Endodermal cell (in vitro differentiated cells): ENCODE measurements around the gene RAB4A. TPM values are rescaled to one million over a fixed set of nuclear protein-coding genes. Genes with fewer than 3 reads are reported as not detected.

Source experiments
- DNase-seq: peaks from one replicate; pipeline ENCODE4 v3.0.0-alpha.2; 2017
- H3K27ac ChIP-seq: 2 replicates; pipeline ENCODE4 v1.5.1; 2013; ENCODE audit warnings: mild to moderate bottlenecking, low read depth, low read length, moderate library complexity
- H3K27me3 ChIP-seq: 2 replicates; pipeline ENCODE4 v1.6.1; 2013; ENCODE audit warnings: mild to moderate bottlenecking, low read length, moderate library complexity; ENCODE audit not compliant: insufficient read depth, control insufficient read depth, poor library complexity, severe bottlenecking
- H3K36me3 ChIP-seq: 2 replicates; pipeline ENCODE4 v1.7.0; 2013; ENCODE audit warnings: mild to moderate bottlenecking, low read length, moderate library complexity; ENCODE audit not compliant: control insufficient read depth, insufficient read depth
- H3K4me1 ChIP-seq: one replicate; pipeline ENCODE4 v1.7.0; 2013; ENCODE audit warnings: low read length; ENCODE audit not compliant: control insufficient read depth, insufficient read depth
- H3K4me3 ChIP-seq: 2 replicates; pipeline ENCODE4 v1.5.1; 2013; ENCODE audit warnings: mild to moderate bottlenecking, low read length, moderate library complexity
- H3K9ac ChIP-seq: 2 replicates; pipeline ENCODE4 v1.6.1; 2013; ENCODE audit warnings: mild to moderate bottlenecking, low read length, moderate library complexity; ENCODE audit not compliant: poor library complexity, severe bottlenecking; ENCODE audit errors: extremely low read depth
- H3K9me3 ChIP-seq: 2 replicates; pipeline ENCODE4 v1.6.1; 2013; ENCODE audit warnings: mild to moderate bottlenecking, low read length, moderate library complexity; ENCODE audit not compliant: control insufficient read depth
- H3K27ac Mint-ChIP-seq: 2 replicates; pipeline ENCODE4 v1.8.0; 2020; ENCODE audit warnings: mixed read lengths
- H3K27me3 Mint-ChIP-seq: 2 replicates; pipeline ENCODE4 v1.8.0; 2021; ENCODE audit warnings: mild to moderate bottlenecking, mixed read lengths; ENCODE audit not compliant: insufficient read depth
- H3K36me3 Mint-ChIP-seq: 2 replicates; pipeline ENCODE4 v1.8.0; 2020; ENCODE audit warnings: low read depth, mixed read lengths
- H3K4me1 Mint-ChIP-seq: 2 replicates; pipeline ENCODE4 v1.8.0; 2020; ENCODE audit warnings: mixed read lengths
- H3K4me3 Mint-ChIP-seq: 2 replicates; pipeline ENCODE4 v1.8.0; 2020; ENCODE audit warnings: mild to moderate bottlenecking, moderate library complexity, mixed read lengths
- H3K9me3 Mint-ChIP-seq: 2 replicates; pipeline ENCODE4 v1.8.0; 2020; ENCODE audit warnings: mild to moderate bottlenecking, mixed read lengths
- WGBS, 2 experiments: methylation state at CpG; one replicate each; pipeline versions ENCODE4 v1.1.5 to v1.1.7; 2013; ENCODE audit warnings: missing lambda C conversion rate in 2 of 2, mixed read lengths in 1 of 2; ENCODE audit not compliant: insufficient coverage in 1 of 2, insufficient read length in 1 of 2; 5-methylcytosine and 5-hydroxymethylcytosine counted together
- total RNA-seq, 2 donors: library from RNA; stranded (reverse); fragmentation: NEBNext Ultra II Directional in 1 of 2; extraction: Animal tissue kit (Norgen Biotek cat#: 25700) in 1 of 2; gene quantifications; 2 replicates in 1 of 2; 3 replicates in 1 of 2; pipeline ENCODE4 v1.2.1, GENCODE V29; 2021
- TF ChIP-seq, protein P1 (sequence below): fragments of 200-600 bp; sonication (generic); conservative IDR thresholded peaks from 2 replicates; pipeline ENCODE4 v1.5.0; 2021; ENCODE audit warnings: antibody characterized with exemption, mild to moderate bottlenecking

RAB4A gene
- total RNA-seq, 2 donors from 2014 or later = 46.2 to 48.9 TPM

DNA sequence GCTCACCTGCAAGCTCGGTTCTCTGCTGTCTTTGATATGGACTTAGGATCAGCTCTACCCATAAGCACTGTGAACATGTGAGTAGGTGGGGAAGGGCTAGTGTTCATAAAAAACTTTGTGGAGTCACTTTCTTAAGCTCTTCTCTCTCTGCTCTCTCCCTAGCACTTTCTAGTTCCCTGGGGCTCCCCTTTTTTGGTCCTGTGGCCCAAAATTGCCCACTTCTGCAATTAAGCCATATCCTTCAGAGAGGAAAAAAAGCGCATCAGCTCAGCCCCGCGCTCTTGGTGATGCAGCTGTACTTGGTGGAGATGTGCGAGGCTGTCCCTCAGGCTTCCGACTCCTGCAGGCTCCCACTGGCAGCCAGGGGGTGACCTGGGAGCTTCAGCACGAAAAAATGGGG, 48.6 kb downstream of the RAB4A start:
- no peaks in the 10 kb centered on the region for H3K4me1 Mint-ChIP-seq
- no peak overlapping the region for H3K27ac Mint-ChIP-seq
- Histone ChIP-seq H3K4me3 (no peak overlapping the region), H3K4me1 (no peaks in the 10 kb centered on the region), H3K27ac (no peak overlapping the region), H3K9me3 (no peaks in the 10 kb centered on the region), H3K36me3 (peaks cover 44% of the 10 kb centered on the region), H3K9ac (no peak overlapping the region), H3K27me3 (no peaks in the 10 kb centered on the region)
- H3K27me3 Mint-ChIP-seq = no peaks in the 10 kb centered on the region
- DNase-seq = no peak
- H3K4me3 Mint-ChIP-seq = no peak overlapping the region
- H3K9me3 Mint-ChIP-seq = no peaks in the 10 kb centered on the region
- TF ChIP-seq, protein P1, sequence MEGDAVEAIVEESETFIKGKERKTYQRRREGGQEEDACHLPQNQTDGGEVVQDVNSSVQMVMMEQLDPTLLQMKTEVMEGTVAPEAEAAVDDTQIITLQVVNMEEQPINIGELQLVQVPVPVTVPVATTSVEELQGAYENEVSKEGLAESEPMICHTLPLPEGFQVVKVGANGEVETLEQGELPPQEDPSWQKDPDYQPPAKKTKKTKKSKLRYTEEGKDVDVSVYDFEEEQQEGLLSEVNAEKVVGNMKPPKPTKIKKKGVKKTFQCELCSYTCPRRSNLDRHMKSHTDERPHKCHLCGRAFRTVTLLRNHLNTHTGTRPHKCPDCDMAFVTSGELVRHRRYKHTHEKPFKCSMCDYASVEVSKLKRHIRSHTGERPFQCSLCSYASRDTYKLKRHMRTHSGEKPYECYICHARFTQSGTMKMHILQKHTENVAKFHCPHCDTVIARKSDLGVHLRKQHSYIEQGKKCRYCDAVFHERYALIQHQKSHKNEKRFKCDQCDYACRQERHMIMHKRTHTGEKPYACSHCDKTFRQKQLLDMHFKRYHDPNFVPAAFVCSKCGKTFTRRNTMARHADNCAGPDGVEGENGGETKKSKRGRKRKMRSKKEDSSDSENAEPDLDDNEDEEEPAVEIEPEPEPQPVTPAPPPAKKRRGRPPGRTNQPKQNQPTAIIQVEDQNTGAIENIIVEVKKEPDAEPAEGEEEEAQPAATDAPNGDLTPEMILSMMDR = no peak
- H3K36me3 Mint-ChIP-seq = peaks cover 28% of the 10 kb centered on the region
- WGBS, 2 experiments = 98% methylated on average over 7 of the region's 7 CpGs; no CpG with 5 or more reads in 1 of the 2 experiments

- H3K36me3 ChIP-seq = peaks cover 63% of the 10 kb centered on the region
- no peaks in the 10 kb centered on the region for H3K9me3 ChIP-seq
- no peaks in the 10 kb centered on the region for H3K9me3 Mint-ChIP-seq
- H3K36me3 Mint-ChIP-seq = peaks cover 46% of the 10 kb centered on the region
- no peak overlapping the region for H3K27ac Mint-ChIP-seq
- H3K4me1 Mint-ChIP-seq = no peaks in the 10 kb centered on the region
- H3K27me3 ChIP-seq = no peaks in the 10 kb centered on the region
- H3K4me1 ChIP-seq = no peaks in the 10 kb centered on the region
- 90 to 95% methylated on average over 5 to 7 of the region's 7 CpGs for WGBS, 2 experiments
- no peaks in the 10 kb centered on the region for H3K27me3 Mint-ChIP-seq
- no peak overlapping the region for H3K27ac ChIP-seq
- no peak overlapping the region for H3K4me3 ChIP-seq
- H3K4me3 Mint-ChIP-seq = no peak overlapping the region
- no peak overlapping the region for H3K9ac ChIP-seq
- DNase-seq = no peak
- TF ChIP-seq, protein P1 = no peak
Observed at GRCh38 chr1:229323201-229323600, 52.3 kb downstream of the RAB4A start.

DNA sequence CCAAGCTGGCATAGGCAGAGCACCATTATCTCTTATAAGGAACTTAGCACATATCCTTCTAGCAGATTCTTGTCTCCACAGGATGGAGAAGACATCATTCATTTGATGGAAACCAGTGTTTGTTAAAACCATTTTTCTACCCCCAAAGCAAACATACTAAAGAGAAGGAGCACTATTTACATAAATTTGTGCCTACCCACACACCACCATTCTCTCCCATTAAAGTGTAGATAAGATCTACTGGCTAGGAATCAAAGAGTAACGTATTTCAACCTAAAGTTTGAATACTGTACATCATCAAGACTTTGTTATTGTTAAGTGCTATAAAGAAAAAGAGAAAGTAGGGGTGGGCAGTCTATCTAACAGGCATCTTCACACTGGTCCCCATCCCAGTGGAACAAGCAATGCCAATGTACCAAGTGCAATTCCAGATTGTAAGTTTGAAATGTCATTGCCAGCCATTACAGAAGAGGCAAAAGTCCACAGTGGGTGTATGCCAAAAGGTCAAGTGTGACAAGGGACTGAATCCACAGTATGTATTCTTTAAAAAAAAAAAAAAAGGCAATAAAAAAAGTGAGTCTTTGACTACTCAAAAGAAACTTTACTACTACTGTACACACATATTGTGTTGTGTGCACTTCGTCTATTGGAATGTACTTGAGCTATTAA, 53.1 kb downstream of the RAB4A start:
- Histone ChIP-seq H3K9me3 (no peaks in the 10 kb centered on the region), H3K36me3 (peaks cover 63% of the 10 kb centered on the region), H3K27ac (no peak overlapping the region), H3K27me3 (no peaks in the 10 kb centered on the region), H3K4me3 (no peak overlapping the region), H3K4me1 (no peaks in the 10 kb centered on the region), H3K9ac (no peak overlapping the region)
- TF ChIP-seq, protein P1 = no peak
- Mint-ChIP-seq H3K27me3 (no peaks in the 10 kb centered on the region), H3K36me3 (peaks cover 52% of the 10 kb centered on the region), H3K9me3 (no peaks in the 10 kb centered on the region), H3K4me3 (no peak overlapping the region), H3K4me1 (no peaks in the 10 kb centered on the region), H3K27ac (no peak overlapping the region)
- WGBS, 2 experiments = 86% methylated on average over 1 of the region's 2 CpGs; no CpG with 5 or more reads in 1 of the 2 experiments
- DNase-seq = no peak
